CD4-positive, alpha-beta T cell (primary cell): ENCODE data around the gene KIAA0825. TPM values are rescaled to one million over a fixed set of nuclear protein-coding genes. Genes with fewer than 3 reads are reported as not detected.

Experiments
- ATAC-seq: fragments of 200-7000 bp; cut with Tn5 transposase; one replicate; pipeline ENCODE4 v1.10.0; 2022; ENCODE audit warnings: mild to moderate bottlenecking; ENCODE audit not compliant: poor library complexity
- CTCF ChIA-PET: fragments of 350-600 bp; sonication (Branson Sonifier 250); formaldehyde crosslinking; loops from one replicate; lab custom pipeline; 2021; ENCODE audit warnings: antibody characterized with exemption, inconsistent platforms; lab: Charles Lee
- POLR2A ChIA-PET: fragments of 350-600 bp; sonication (Branson Sonifier 250); formaldehyde crosslinking; loops from one replicate; lab custom pipeline; 2021; ENCODE audit warnings: antibody characterized with exemption, inconsistent platforms; lab: Charles Lee
- DNase-seq, 14 experiments: peaks; one replicate each; pipeline ENCODE4 v3.0.0-alpha.2; 2013 to 2020; ENCODE audit warnings: mixed read lengths in 2 of 14
- H3K27ac ChIP-seq, 2 donors: one replicate each; pipeline versions ENCODE4 v1.5.1 to v1.7.0; 2013; ENCODE audit warnings: low read length in 2 of 2, low read depth in 1 of 2, mild to moderate bottlenecking in 1 of 2
- H3K27me3 ChIP-seq, 2 experiments: 1 replicate in 1 of 2; 2 replicates in 1 of 2; pipeline versions ENCODE4 v1.6.1 to v1.7.0; 2013; ENCODE audit warnings: low read length in 2 of 2, control low read depth in 1 of 2, mild to moderate bottlenecking in 1 of 2, moderate library complexity in 1 of 2; ENCODE audit not compliant: insufficient read depth in 2 of 2, control insufficient read depth in 1 of 2
- H3K36me3 ChIP-seq: one replicate; pipeline ENCODE4 v1.6.1; 2013; ENCODE audit warnings: low read length, control low read depth; ENCODE audit not compliant: insufficient read depth
- H3K4me1 ChIP-seq: one replicate; pipeline ENCODE4 v1.6.1; 2013; ENCODE audit warnings: low read length, control low read depth; ENCODE audit not compliant: insufficient read depth
- H3K4me3 ChIP-seq: one replicate; pipeline ENCODE4 v1.5.1; 2013; ENCODE audit warnings: mild to moderate bottlenecking, low read length, moderate library complexity
- H3K9me3 ChIP-seq, 2 experiments: 1 replicate in 1 of 2; 2 replicates in 1 of 2; pipeline versions ENCODE4 v1.6.1 to v1.7.0; 2013; ENCODE audit warnings: low read length in 2 of 2, mild to moderate bottlenecking in 2 of 2, control low read depth in 1 of 2, moderate library complexity in 1 of 2; ENCODE audit not compliant: control insufficient read depth in 1 of 2, insufficient read depth in 1 of 2
- H3K27ac Mint-ChIP-seq: one replicate; pipeline ENCODE4 v1.8.0; 2020; ENCODE audit warnings: mixed read lengths
- H3K27me3 Mint-ChIP-seq: one replicate; pipeline ENCODE4 v1.8.0; 2021; ENCODE audit warnings: mixed read lengths
- H3K36me3 Mint-ChIP-seq: one replicate; pipeline ENCODE4 v1.8.0; 2021; ENCODE audit warnings: low read depth, mixed read lengths
- H3K4me1 Mint-ChIP-seq: one replicate; pipeline ENCODE4 v1.8.0; 2021; ENCODE audit warnings: low read depth, mixed read lengths
- H3K4me3 Mint-ChIP-seq: one replicate; pipeline ENCODE4 v1.8.0; 2020; ENCODE audit warnings: mild to moderate bottlenecking, mixed read lengths
- H3K9me3 Mint-ChIP-seq: one replicate; pipeline ENCODE4 v1.8.0; 2020; ENCODE audit warnings: mixed read lengths
- intact Hi-C, 2 experiments: fragments of 100-400 bp; cut with DNase I in 1 of 2; cut with micrococcal nuclease in 1 of 2; formaldehyde crosslinking; loops; one replicate each; pipeline versions ENCODE4 v1.15.1 to v1.9.0; 2023 to 2025; cut with DNase I, micrococcal nuclease
- total RNA-seq, 174 experiments: library from RNA in 2 of 174; stranded (reverse) in 2 of 174; gene quantifications; one replicate each; pipeline ENCODE4 v1.2.3 and lab custom pipeline; 2021 to 2026
- TF ChIP-seq, protein P1 (sequence below): fragments of 200-600 bp; IDR thresholded peaks from one replicate; pipeline ENCODE4 v1.8.0; 2022; ENCODE audit warnings: antibody characterized with exemption, mild to moderate bottlenecking

Gene KIAA0825
- total RNA-seq, 2 experiments from 2014 or later = 1.5 to 1.6 TPM

DNA sequence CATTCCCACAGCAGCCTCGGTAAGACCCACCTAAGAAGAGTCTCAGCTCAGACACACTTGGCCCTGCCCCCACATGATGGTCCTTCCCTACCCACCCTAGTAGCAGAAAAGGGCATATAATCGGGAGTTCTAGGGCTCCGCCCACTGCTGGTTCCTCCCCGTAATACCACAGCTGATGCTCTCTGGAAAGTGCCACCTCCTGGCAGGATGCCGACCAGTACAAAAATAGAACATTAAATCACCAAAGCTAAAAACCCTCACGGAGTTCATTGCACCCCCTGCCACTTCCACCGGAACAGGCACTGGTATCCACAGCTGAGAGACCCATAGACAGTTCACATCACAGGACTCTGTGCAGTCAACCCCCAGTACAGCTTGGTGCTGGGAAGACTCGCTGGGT, 271.3 kb downstream of the KIAA0825 start:
- Mint-ChIP-seq H3K9me3 (peaks cover 12% of the 10 kb centered on the region), H3K4me1 (no peaks in the 10 kb centered on the region), H3K27me3 (no peaks in the 10 kb centered on the region), H3K36me3 (peaks cover 3% of the 10 kb centered on the region), H3K27ac (no peak overlapping the region), H3K4me3 (no peak overlapping the region)
- H3K36me3 ChIP-seq = no peaks in the 10 kb centered on the region
- intact Hi-C loops = no loop called here
- no peak for DNase-seq
- no peak for ATAC-seq
- H3K27ac ChIP-seq = no peak overlapping the region
- no peaks in the 10 kb centered on the region for H3K4me1 ChIP-seq
- H3K9me3 ChIP-seq = no peaks in the 10 kb centered on the region
- CTCF ChIA-PET = no interaction called here
- H3K4me3 ChIP-seq = no peak overlapping the region
- POLR2A ChIA-PET = no interaction called here
- TF ChIP-seq, protein P1, sequence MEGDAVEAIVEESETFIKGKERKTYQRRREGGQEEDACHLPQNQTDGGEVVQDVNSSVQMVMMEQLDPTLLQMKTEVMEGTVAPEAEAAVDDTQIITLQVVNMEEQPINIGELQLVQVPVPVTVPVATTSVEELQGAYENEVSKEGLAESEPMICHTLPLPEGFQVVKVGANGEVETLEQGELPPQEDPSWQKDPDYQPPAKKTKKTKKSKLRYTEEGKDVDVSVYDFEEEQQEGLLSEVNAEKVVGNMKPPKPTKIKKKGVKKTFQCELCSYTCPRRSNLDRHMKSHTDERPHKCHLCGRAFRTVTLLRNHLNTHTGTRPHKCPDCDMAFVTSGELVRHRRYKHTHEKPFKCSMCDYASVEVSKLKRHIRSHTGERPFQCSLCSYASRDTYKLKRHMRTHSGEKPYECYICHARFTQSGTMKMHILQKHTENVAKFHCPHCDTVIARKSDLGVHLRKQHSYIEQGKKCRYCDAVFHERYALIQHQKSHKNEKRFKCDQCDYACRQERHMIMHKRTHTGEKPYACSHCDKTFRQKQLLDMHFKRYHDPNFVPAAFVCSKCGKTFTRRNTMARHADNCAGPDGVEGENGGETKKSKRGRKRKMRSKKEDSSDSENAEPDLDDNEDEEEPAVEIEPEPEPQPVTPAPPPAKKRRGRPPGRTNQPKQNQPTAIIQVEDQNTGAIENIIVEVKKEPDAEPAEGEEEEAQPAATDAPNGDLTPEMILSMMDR = no peak
- H3K27me3 ChIP-seq = no peaks in the 10 kb centered on the region

DNA sequence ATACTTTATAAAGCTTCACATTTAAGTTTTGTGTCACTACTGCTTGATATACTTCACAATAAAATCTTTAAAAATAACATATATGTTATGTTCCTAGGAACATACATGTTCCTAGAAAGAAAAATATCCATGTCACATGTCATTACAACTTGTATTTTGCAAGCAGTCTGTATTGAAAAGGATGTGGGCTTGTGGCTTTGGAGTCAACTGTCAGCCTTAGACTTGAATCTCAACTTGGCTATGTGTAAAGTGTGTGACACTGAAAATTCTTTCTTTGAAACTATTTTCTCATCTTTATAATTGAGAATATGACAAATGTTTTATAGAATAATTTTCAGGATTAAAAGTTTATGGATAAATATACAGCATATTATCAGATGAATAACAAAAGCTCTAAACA, 273.1 kb downstream of the KIAA0825 start:
- Histone ChIP-seq H3K9me3 (no peaks in the 10 kb centered on the region), H3K27ac (no peak overlapping the region), H3K27me3 (no peaks in the 10 kb centered on the region), H3K4me3 (no peak overlapping the region), H3K36me3 (no peaks in the 10 kb centered on the region), H3K4me1 (no peaks in the 10 kb centered on the region)
- H3K4me3 Mint-ChIP-seq = no peak overlapping the region
- ATAC-seq (no peak), DNase-seq (no peak)
- TF ChIP-seq, protein P1 = no peak
- H3K9me3 Mint-ChIP-seq = peaks cover 12% of the 10 kb centered on the region
- intact Hi-C loops = no loop called here
- H3K27ac Mint-ChIP-seq = no peak overlapping the region
- H3K36me3 Mint-ChIP-seq = peaks cover 3% of the 10 kb centered on the region
- H3K27me3 Mint-ChIP-seq = no peaks in the 10 kb centered on the region
- ChIA-PET POLR2A (no interaction called here), CTCF (no interaction called here)
- no peaks in the 10 kb centered on the region for H3K4me1 Mint-ChIP-seq

DNA sequence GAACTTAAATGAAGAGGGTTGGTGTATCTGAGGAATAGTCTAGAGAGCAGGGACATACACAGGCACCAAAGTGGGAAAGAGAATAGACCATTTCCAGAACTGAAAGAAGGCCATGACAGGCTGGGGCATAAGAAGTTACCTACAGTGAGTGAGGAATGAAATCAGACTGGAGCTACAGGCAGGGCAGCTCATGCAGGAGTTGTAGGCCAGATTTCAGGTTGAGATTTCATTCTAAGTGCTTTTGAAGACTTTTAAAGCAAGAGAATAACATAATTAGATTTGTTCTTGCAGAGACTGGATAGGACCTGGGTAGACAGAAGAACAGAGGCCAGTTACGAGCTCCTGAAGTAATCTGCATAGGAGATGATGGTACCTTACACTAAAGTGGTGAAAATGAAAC, 280.8 kb downstream of the KIAA0825 start:
- H3K9me3 Mint-ChIP-seq = no peaks in the 10 kb centered on the region
- DNase-seq = no peak
- H3K4me3 ChIP-seq = no peak overlapping the region
- CTCF ChIA-PET = no interaction called here
- no peak overlapping the region for H3K4me3 Mint-ChIP-seq
- H3K9me3 ChIP-seq = no peaks in the 10 kb centered on the region
- no peaks in the 10 kb centered on the region for H3K4me1 Mint-ChIP-seq
- intact Hi-C loops = no loop called here
- no peak for ATAC-seq
- H3K27ac Mint-ChIP-seq = no peak overlapping the region
- TF ChIP-seq, protein P1 = no peak
- no peaks in the 10 kb centered on the region for H3K27me3 ChIP-seq
- no peak overlapping the region for H3K27ac ChIP-seq
- no peaks in the 10 kb centered on the region for H3K27me3 Mint-ChIP-seq
- no peaks in the 10 kb centered on the region for H3K36me3 ChIP-seq
- H3K36me3 Mint-ChIP-seq = peaks cover 3% of the 10 kb centered on the region
- POLR2A ChIA-PET = no interaction called here
- no peaks in the 10 kb centered on the region for H3K4me1 ChIP-seq
